H9 (cell line): ENCODE results near the gene C12orf57. TPM values are rescaled to one million over a fixed set of nuclear protein-coding genes. Genes with fewer than 3 reads are reported as not detected.

ENCODE experiments used
- DNase-seq: peaks from one replicate; pipeline ENCODE4 v3.0.0-alpha.2; 2017
- H2AFZ ChIP-seq: one replicate; pipeline ENCODE4 v1.6.1; 2013; ENCODE audit warnings: mild to moderate bottlenecking, low read length, control low read depth, moderate library complexity
- H2AK5ac ChIP-seq: 2 replicates; pipeline ENCODE4 v1.6.1; 2013; ENCODE audit warnings: low read length, control low read depth, mixed read lengths; ENCODE audit not compliant: insufficient read length
- H2BK120ac ChIP-seq: one replicate; pipeline ENCODE4 v1.6.1; 2013; ENCODE audit warnings: low read depth, mild to moderate bottlenecking, low read length, control low read depth, inconsistent platforms; ENCODE audit not compliant: poor library complexity, severe bottlenecking
- H2BK12ac ChIP-seq: 2 replicates; pipeline ENCODE4 v1.6.1; 2013; ENCODE audit warnings: low read length, control low read depth, mixed read lengths, low read depth; ENCODE audit not compliant: insufficient read length
- H2BK15ac ChIP-seq: 2 replicates; pipeline ENCODE4 v1.6.1; 2013; ENCODE audit warnings: low read depth, low read length, control low read depth
- H2BK20ac ChIP-seq: one replicate; pipeline ENCODE4 v1.6.1; 2013; ENCODE audit warnings: low read depth, mild to moderate bottlenecking, low read length, control low read depth, inconsistent platforms; ENCODE audit not compliant: poor library complexity, severe bottlenecking
- H2BK5ac ChIP-seq: 2 replicates; pipeline ENCODE4 v1.6.1; 2013; ENCODE audit warnings: low read length, control low read depth, mixed read lengths; ENCODE audit not compliant: insufficient read length
- H3K14ac ChIP-seq: 2 replicates; pipeline ENCODE4 v1.6.1; 2013; ENCODE audit warnings: low read length, control low read depth; ENCODE audit not compliant: insufficient read depth
- H3K18ac ChIP-seq: 2 replicates; pipeline ENCODE4 v1.6.1; 2013; ENCODE audit warnings: low read depth, mild to moderate bottlenecking, mixed read lengths, low read length, control low read depth; ENCODE audit not compliant: insufficient read length
- H3K23ac ChIP-seq: 2 replicates; pipeline ENCODE4 v1.6.1; 2013; ENCODE audit warnings: low read length, control low read depth, mixed read lengths, low read depth; ENCODE audit not compliant: insufficient read length
- H3K23me2 ChIP-seq: 2 replicates; pipeline ENCODE4 v1.6.1; 2013; ENCODE audit warnings: low read depth, mild to moderate bottlenecking, mixed read lengths, low read length, control low read depth; ENCODE audit not compliant: insufficient read length, poor library complexity, severe bottlenecking
- H3K27ac ChIP-seq: 2 replicates; pipeline ENCODE4 v1.5.1; 2013; ENCODE audit warnings: low read length, control low read depth, mixed read lengths, low read depth; ENCODE audit not compliant: insufficient read length
- H3K27me3 ChIP-seq: 2 replicates; pipeline ENCODE4 v1.6.1; 2013; ENCODE audit warnings: low read length, control low read depth, inconsistent platforms; ENCODE audit not compliant: insufficient read depth
- H3K4ac ChIP-seq: 2 replicates; pipeline ENCODE4 v1.6.1; 2013; ENCODE audit warnings: low read depth, mild to moderate bottlenecking, control low read depth, inconsistent platforms, low read length, moderate library complexity
- H3K4me1 ChIP-seq: 2 replicates; pipeline ENCODE4 v1.6.1; 2013; ENCODE audit warnings: low read length, control low read depth, inconsistent platforms; ENCODE audit not compliant: insufficient read depth
- H3K4me2 ChIP-seq: 2 replicates; pipeline ENCODE4 v1.6.1; 2013; ENCODE audit warnings: low read length, control low read depth, mixed read lengths; ENCODE audit not compliant: insufficient read length, insufficient read depth
- H3K56ac ChIP-seq: 2 replicates; pipeline ENCODE4 v1.6.1; 2013; ENCODE audit warnings: low read depth, mild to moderate bottlenecking, mixed read lengths, low read length, control low read depth; ENCODE audit not compliant: insufficient read length
- H3K79me1 ChIP-seq: 2 replicates; pipeline ENCODE4 v1.6.1; 2013; ENCODE audit warnings: low read depth, mild to moderate bottlenecking, moderate library complexity, low read length, control low read depth, inconsistent platforms; ENCODE audit not compliant: insufficient read depth, poor library complexity, severe bottlenecking
- H3K79me2 ChIP-seq: 2 replicates; pipeline ENCODE4 v1.6.1; 2013; ENCODE audit warnings: low read length, control low read depth, inconsistent platforms; ENCODE audit not compliant: insufficient read depth
- H3K9ac ChIP-seq: 2 replicates; pipeline ENCODE4 v1.6.1; 2013; ENCODE audit warnings: low read length, control low read depth, mixed read lengths; ENCODE audit not compliant: insufficient read length; ENCODE audit errors: extremely low read depth
- H3K9me3 ChIP-seq: one replicate; pipeline ENCODE4 v1.6.1; 2013; ENCODE audit warnings: low read depth, low read length, inconsistent platforms; ENCODE audit not compliant: control insufficient read depth
- H3T11ph ChIP-seq: one replicate; pipeline ENCODE4 v1.6.1; 2013; ENCODE audit warnings: mild to moderate bottlenecking, low read length, control low read depth, inconsistent platforms
- H4K20me1 ChIP-seq: one replicate; pipeline ENCODE4 v1.6.1; 2013; ENCODE audit not compliant: control insufficient read depth, insufficient read length, insufficient read depth
- H4K5ac ChIP-seq: 2 replicates; pipeline ENCODE4 v1.6.1; 2013; ENCODE audit warnings: low read depth, mild to moderate bottlenecking, mixed read lengths, low read length, control low read depth; ENCODE audit not compliant: insufficient read length
- H4K8ac ChIP-seq: replicated peaks from 2 replicates; pipeline ENCODE4 v1.6.1; 2013; ENCODE audit warnings: low read length, control low read depth, mixed read lengths, low read depth; ENCODE audit not compliant: insufficient read length
- H4K91ac ChIP-seq: 2 replicates; pipeline ENCODE4 v1.6.1; 2013; ENCODE audit warnings: low read depth, mild to moderate bottlenecking, moderate library complexity, mixed read lengths, low read length, control low read depth; ENCODE audit not compliant: insufficient read length
- H3K27ac Mint-ChIP-seq, 3 experiments: 2 replicates in 2 of 3; 3 replicates in 1 of 3; pipeline ENCODE4 v1.8.0; 2020 to 2021; ENCODE audit warnings: mixed read lengths in 3 of 3, mild to moderate bottlenecking in 1 of 3, moderate library complexity in 1 of 3
- H3K27me3 Mint-ChIP-seq: 2 replicates; pipeline ENCODE4 v1.8.0; 2021; ENCODE audit warnings: low read depth, mild to moderate bottlenecking, moderate library complexity, mixed read lengths
- H3K36me3 Mint-ChIP-seq, 3 experiments: 2 replicates in 2 of 3; 3 replicates in 1 of 3; pipeline ENCODE4 v1.8.0; 2020 to 2021; ENCODE audit warnings: low read depth in 3 of 3, mixed read lengths in 3 of 3; ENCODE audit not compliant: insufficient read depth in 1 of 3
- H3K4me1 Mint-ChIP-seq, 2 experiments: 2 replicates each; pipeline ENCODE4 v1.8.0; 2020; ENCODE audit warnings: mixed read lengths in 2 of 2
- H3K4me3 Mint-ChIP-seq, 2 experiments: 2 replicates in 1 of 2; 3 replicates in 1 of 2; pipeline ENCODE4 v1.8.0; 2020 to 2021; ENCODE audit warnings: mild to moderate bottlenecking in 2 of 2, mixed read lengths in 2 of 2, moderate library complexity in 1 of 2
- H3K9me3 Mint-ChIP-seq, 2 experiments: 2 replicates in 1 of 2; 3 replicates in 1 of 2; pipeline ENCODE4 v1.8.0; 2020; ENCODE audit warnings: mild to moderate bottlenecking in 2 of 2, mixed read lengths in 2 of 2, moderate library complexity in 1 of 2
- CTCF ChIP-seq: fragments of 200-600 bp; sonication (generic); conservative IDR thresholded peaks from 3 replicates; pipeline ENCODE4 v1.8.0; 2021; ENCODE audit warnings: antibody characterized with exemption, mild to moderate bottlenecking
- WGBS: extraction: QIAGEN DNeasy Blood & Tissue Kit; methylation state at CpG from one replicate; pipeline ENCODE4 v1.1.7; 2013; ENCODE audit warnings: missing lambda C conversion rate, low lambda C conversion rate, mixed read lengths; ENCODE audit not compliant: insufficient read length; ENCODE audit errors: extremely low coverage; 5-methylcytosine and 5-hydroxymethylcytosine counted together
- total RNA-seq: library from RNA; stranded (reverse); gene quantifications from 2 replicates; pipeline ENCODE4 v1.2.1, GENCODE V29; 2021

C12orf57 gene
- total RNA-seq, 1 experiment from 2014 or later = 195 TPM

DNA sequence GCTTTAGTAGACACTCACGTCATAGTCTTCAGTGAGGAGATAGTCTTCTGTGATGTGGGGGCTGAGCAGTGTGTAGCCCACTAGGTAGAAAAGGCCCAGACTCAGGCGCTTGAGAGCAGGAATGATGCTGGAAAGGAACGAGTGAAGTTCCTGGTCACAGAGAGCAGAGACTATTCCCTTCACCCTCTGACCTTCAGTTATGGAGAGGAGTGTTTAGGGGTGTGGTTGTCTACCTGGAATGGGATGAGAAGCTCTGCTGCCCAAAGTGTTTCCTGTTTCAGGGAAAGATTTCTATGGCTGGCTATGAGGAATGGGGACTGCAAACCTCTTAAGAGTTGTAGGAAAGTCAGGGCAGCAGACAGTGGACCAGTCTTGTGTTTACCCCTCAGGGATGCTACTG, 35.6 kb downstream of the C12orf57 start:
- Histone ChIP-seq H3K9me3 (no peaks in the 10 kb centered on the region), H3K23me2 (no peaks in the 10 kb centered on the region), H3K4me2 (no peak overlapping the region), H2BK15ac (no peak overlapping the region), H3K79me2 (no peaks in the 10 kb centered on the region), H3K79me1 (no peaks in the 10 kb centered on the region), H3T11ph (no peak overlapping the region), H3K27me3 (no peaks in the 10 kb centered on the region), H4K8ac (no peak overlapping the region), H3K56ac (no peak overlapping the region), H2BK20ac (no peak overlapping the region), H2BK12ac (no peak overlapping the region), H3K4me1 (no peaks in the 10 kb centered on the region; the same call in 1 of the 2 replicates), H2BK5ac (no peak overlapping the region), H4K20me1 (no peaks in the 10 kb centered on the region), H3K14ac (no peak overlapping the region; the same call in 1 of the 2 replicates), H4K5ac (no peak overlapping the region), H3K27ac (no peak overlapping the region), H3K18ac (no peak overlapping the region), H2AFZ (no peak overlapping the region), H2AK5ac (no peak overlapping the region), H3K9ac (no peak overlapping the region), H3K4ac (no peak overlapping the region), H2BK120ac (no peak overlapping the region), H4K91ac (no peak overlapping the region), H3K23ac (no peak overlapping the region)
- no peaks in the 10 kb centered on the region for H3K9me3 Mint-ChIP-seq
- no peak overlapping the region for H3K4me3 Mint-ChIP-seq
- no peak for DNase-seq
- H3K27me3 Mint-ChIP-seq = no peaks in the 10 kb centered on the region; the same call in 1 of the 2 replicates
- no peak for TF ChIP-seq CTCF
- peaks cover 3 to 10% of the 10 kb centered on the region in 2 experiments for H3K4me1 Mint-ChIP-seq
- no CpG with 5 or more reads among the region's 3 CpGs for WGBS
- peaks cover 28 to 76% (median 73%) of the 10 kb centered on the region in 3 experiments; a peak in 6 of 7 replicates for H3K36me3 Mint-ChIP-seq
- no peak overlapping the region; a peak in 1 of 7 replicates for H3K27ac Mint-ChIP-seq
